Caco-2 (cell line): ENCODE results near the gene GDPD2. TPM values are rescaled to one million over a fixed set of nuclear protein-coding genes. Genes with fewer than 3 reads are reported as not detected.

ENCODE experiments used
- BruUV-seq: library from RNA; stranded (reverse); fragments of 400-500 nt; replicated peaks from 2 replicates; lab custom pipeline; 2021; lab: Mats Ljungman, UMichigan
- CTCF ChIA-PET: fragments of 300-600 bp; sonication (Branson Sonifier 250); formaldehyde crosslinking; loops from one replicate; lab custom pipeline; 2022; ENCODE audit warnings: antibody characterized with exemption; lab: Charles Lee
- POLR2A ChIA-PET: fragments of 300-600 bp; sonication (Branson Sonifier 250); formaldehyde crosslinking; loops from one replicate; lab custom pipeline; 2022; ENCODE audit warnings: antibody characterized with exemption; lab: Charles Lee
- DNase-seq, 2 experiments: peaks; one replicate each; pipeline versions ENCODE4 v3.0.0 to v3.0.0-alpha.2; 2020 to 2022
- H3K27me3 ChIP-seq: replicated peaks from 2 replicates; pipeline ENCODE4 v1.6.0; 2011; ENCODE audit warnings: low read length; ENCODE audit not compliant: control insufficient read depth, insufficient read depth
- H3K36me3 ChIP-seq: 2 replicates; pipeline ENCODE4 v1.5.1; 2011; ENCODE audit warnings: low read length; ENCODE audit not compliant: control insufficient read depth, insufficient read depth
- H3K4me1 ChIP-seq: fragments of 250-450 bp; sonication (Bioruptor Pico); 2 replicates; pipeline ENCODE4 v1.5.1; 2020; ENCODE audit warnings: mild to moderate bottlenecking
- H3K4me3 ChIP-seq: 2 replicates; pipeline ENCODE4 v1.5.1; 2011; ENCODE audit warnings: low read depth, mild to moderate bottlenecking, control low read depth, low read length
- H3K9me3 ChIP-seq: fragments of 250-450 bp; sonication (Bioruptor Pico); 2 replicates; pipeline ENCODE4 v1.5.1; 2020; ENCODE audit warnings: mild to moderate bottlenecking, moderate library complexity
- H3K27ac Mint-ChIP-seq: one replicate; pipeline ENCODE4 v1.8.0; 2022; ENCODE audit warnings: mixed read lengths; ENCODE audit not compliant: unreplicated experiment
- H3K27me3 Mint-ChIP-seq: one replicate; pipeline ENCODE4 v1.8.0; 2022; ENCODE audit warnings: mixed read lengths; ENCODE audit not compliant: insufficient read depth, unreplicated experiment
- H3K36me3 Mint-ChIP-seq: one replicate; pipeline ENCODE4 v1.8.0; 2022; ENCODE audit warnings: mild to moderate bottlenecking, mixed read lengths; ENCODE audit not compliant: insufficient read depth, unreplicated experiment
- H3K4me1 Mint-ChIP-seq: one replicate; pipeline ENCODE4 v1.8.0; 2022; ENCODE audit warnings: low read depth, mixed read lengths; ENCODE audit not compliant: unreplicated experiment
- H3K4me3 Mint-ChIP-seq: one replicate; pipeline ENCODE4 v1.8.0; 2022; ENCODE audit warnings: mild to moderate bottlenecking, moderate library complexity, mixed read lengths; ENCODE audit not compliant: unreplicated experiment
- H3K9me3 Mint-ChIP-seq: one replicate; pipeline ENCODE4 v1.8.0; 2022; ENCODE audit warnings: mixed read lengths; ENCODE audit not compliant: unreplicated experiment
- CTCF ChIP-seq, 2 experiments: fragments of 200-600 bp in 1 of 2; IDR thresholded peaks; 1 replicate in 1 of 2; 2 replicates in 1 of 2; pipeline versions ENCODE4 v1.5.1 to v1.8.0; 2011 to 2022; ENCODE audit warnings: antibody characterized with exemption in 1 of 2, control low read depth in 1 of 2, inconsistent platforms in 1 of 2, low read depth in 1 of 2, low read length in 1 of 2, mild to moderate bottlenecking in 1 of 2, moderate library complexity in 1 of 2; ENCODE audit not compliant: insufficient read depth in 1 of 2, severe bottlenecking in 1 of 2, unreplicated experiment in 1 of 2
- intact Hi-C: fragments of 100-400 bp; cut with micrococcal nuclease; formaldehyde crosslinking; loops from one replicate; pipeline ENCODE4 v1.10.0; 2022; ENCODE audit not compliant: unreplicated experiment
- total RNA-seq: library from RNA; stranded (reverse); gene quantifications from 2 replicates; pipeline ENCODE4 v1.2.3, GENCODE V29; 2022

Gene GDPD2
- total RNA-seq, 1 experiment from 2014 or later: 1.9 TPM

- no peak for DNase-seq
- no peaks in the 10 kb centered on the region for H3K27me3 Mint-ChIP-seq
- no peaks in the 10 kb centered on the region for H3K9me3 Mint-ChIP-seq
- peaks cover 6% of the 10 kb centered on the region for H3K4me1 Mint-ChIP-seq
- H3K4me1 ChIP-seq: no peaks in the 10 kb centered on the region
- no peak overlapping the region for H3K4me3 Mint-ChIP-seq
- no peaks in the 10 kb centered on the region; the same call in 1 of the 2 replicates for H3K36me3 ChIP-seq
- ChIA-PET POLR2A (no interaction called here), CTCF (no interaction called here)
- no peaks in the 10 kb centered on the region for H3K9me3 ChIP-seq
- no peaks in the 10 kb centered on the region for H3K27me3 ChIP-seq
- no peak overlapping the region for H3K4me3 ChIP-seq
- H3K27ac Mint-ChIP-seq: no peak overlapping the region
- no peak for TF ChIP-seq CTCF (IDR thresholded peaks at IDR 0.05; ENCODE audit: insufficient read depth in 1 of 2, low read depth in 1 of 2, low read length in 1 of 2, severe bottlenecking in 1 of 2, unreplicated experiment in 1 of 2)
- no TSS peak for BruUV-seq
- peaks cover 24% of the 10 kb centered on the region for H3K36me3 Mint-ChIP-seq
- intact Hi-C loops: no loop called here
These were observed 43.9 kb downstream of the GDPD2 start for GRCh38 chrX:70466968-70467367.

GRCh38 chrX:70468709-70469108, 45.6 kb downstream of the GDPD2 start:
- no peaks in the 10 kb centered on the region for H3K9me3 Mint-ChIP-seq
- H3K36me3 ChIP-seq: no peaks in the 10 kb centered on the region; the same call in 1 of the 2 replicates
- no peaks in the 10 kb centered on the region for H3K4me1 ChIP-seq
- no peaks in the 10 kb centered on the region for H3K27me3 ChIP-seq
- H3K9me3 ChIP-seq: no peaks in the 10 kb centered on the region
- H3K4me1 Mint-ChIP-seq: peaks cover 7% of the 10 kb centered on the region
- H3K4me3 ChIP-seq: no peak overlapping the region
- TF ChIP-seq CTCF (IDR thresholded peaks at IDR 0.05; ENCODE audit: insufficient read depth in 1 of 2, low read depth in 1 of 2, low read length in 1 of 2, severe bottlenecking in 1 of 2, unreplicated experiment in 1 of 2): no peak
- POLR2A ChIA-PET: no interaction called here
- DNase-seq: no peak
- no TSS peak for BruUV-seq
- no peaks in the 10 kb centered on the region for H3K27me3 Mint-ChIP-seq
- no peak overlapping the region for H3K27ac Mint-ChIP-seq
- H3K4me3 Mint-ChIP-seq: no peak overlapping the region
- intact Hi-C loops: no loop called here
- CTCF ChIA-PET: no interaction called here
- H3K36me3 Mint-ChIP-seq: peaks cover 28% of the 10 kb centered on the region

GRCh38 chrX:70470850-70471289, 47.8 kb downstream of the GDPD2 start:
- no peaks in the 10 kb centered on the region for H3K27me3 Mint-ChIP-seq
- Histone ChIP-seq H3K27me3 (no peaks in the 10 kb centered on the region), H3K4me3 (no peak overlapping the region), H3K4me1 (no peaks in the 10 kb centered on the region), H3K9me3 (no peaks in the 10 kb centered on the region), H3K36me3 (no peaks in the 10 kb centered on the region; the same call in 1 of the 2 replicates)
- H3K27ac Mint-ChIP-seq: no peak overlapping the region
- H3K9me3 Mint-ChIP-seq: no peaks in the 10 kb centered on the region
- ChIA-PET POLR2A (interaction anchor here (0.7 kb wide), 1 partner anchor 17 kb away, joined by 4 read pairs; no protein-coding TSS in a partner anchor), CTCF (no interaction called here)
- intact Hi-C loops: no loop called here
- no TSS peak for BruUV-seq
- peaks cover 31% of the 10 kb centered on the region for H3K36me3 Mint-ChIP-seq
- no peak overlapping the region for H3K4me3 Mint-ChIP-seq
- no peak for TF ChIP-seq CTCF (IDR thresholded peaks at IDR 0.05; ENCODE audit: insufficient read depth in 1 of 2, low read depth in 1 of 2, low read length in 1 of 2, severe bottlenecking in 1 of 2, unreplicated experiment in 1 of 2)
- no peak for DNase-seq
- peaks cover 7% of the 10 kb centered on the region for H3K4me1 Mint-ChIP-seq
